GDM1 (cell line): ENCODE measurements around the gene SIX1.

Source experiments
- DNase-seq: peaks from one replicate; lab custom pipeline; 2025; lab: John Stamatoyannopoulos, UW

SIX1 gene

GRCh38 chr14:60648934-60649874 is at the start of gene SIX1:
Gene SIX1 (minus strand): TSS chr14:60649477. CDS start chr14:60649189, 288 bp downstream.
- no peak for DNase-seq

DNA sequence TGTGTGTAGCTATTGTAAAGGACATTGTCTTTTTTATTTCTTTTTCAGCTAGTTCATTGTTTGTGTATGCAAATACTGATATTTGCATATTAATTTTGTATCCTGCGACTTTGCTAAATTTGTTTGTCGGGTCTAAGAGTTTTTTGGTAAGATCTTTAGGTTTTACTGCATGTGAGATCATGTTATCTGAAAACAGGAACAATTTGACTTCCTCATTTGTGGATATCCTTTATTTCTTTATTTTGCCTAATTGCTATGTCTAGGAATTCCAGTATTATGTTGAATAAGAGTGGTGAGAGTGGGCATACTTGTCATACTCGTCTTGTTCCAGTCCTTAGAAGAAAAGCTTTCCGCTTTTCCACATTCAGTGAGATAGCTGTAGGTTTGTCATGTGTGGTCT is 46.0 kb upstream of the SIX1 start:
- DNase-seq = no peak

DNA sequence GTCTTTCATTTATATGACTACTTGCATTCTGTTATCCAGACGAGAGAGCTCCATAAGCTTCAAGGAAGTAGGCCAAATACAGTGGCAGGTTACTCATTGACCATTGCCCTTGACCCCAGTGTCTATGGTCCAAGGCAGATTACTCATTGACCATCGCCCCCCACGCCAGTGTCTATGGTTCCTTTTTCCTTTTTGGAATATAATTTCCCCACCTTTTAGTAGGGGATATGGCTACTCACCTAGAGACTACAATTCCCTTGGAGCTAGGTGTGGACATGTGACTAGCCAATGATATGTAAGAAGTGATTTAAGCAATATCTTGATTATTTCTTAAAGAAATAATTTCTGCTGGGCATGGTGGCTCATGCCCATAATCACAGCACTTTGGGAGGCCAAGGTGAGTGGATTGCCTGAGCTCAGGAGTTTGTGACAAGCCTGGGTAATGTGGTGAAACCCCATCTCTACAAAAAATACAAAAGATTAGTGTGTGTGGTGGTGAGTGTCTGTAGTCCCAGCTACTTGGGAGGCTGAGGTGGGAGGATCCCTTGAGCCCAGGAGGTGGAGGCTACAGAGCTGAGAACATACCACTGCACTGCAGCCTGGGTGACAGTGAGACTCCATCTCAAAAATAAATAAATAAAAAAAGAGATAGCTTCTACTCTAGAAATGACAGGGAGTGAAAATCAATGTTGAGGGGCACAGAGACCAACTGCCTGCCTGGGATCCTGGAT is 42.3 kb upstream of the SIX1 start:
- DNase-seq = no peak

GRCh38 chr14:60686865-60687264 is 37.6 kb upstream of the SIX1 start:
- no peak for DNase-seq

- DNase-seq = no peak
Observed at GRCh38 chr14:60684203-60684602, 34.9 kb upstream of the SIX1 start.

DNA sequence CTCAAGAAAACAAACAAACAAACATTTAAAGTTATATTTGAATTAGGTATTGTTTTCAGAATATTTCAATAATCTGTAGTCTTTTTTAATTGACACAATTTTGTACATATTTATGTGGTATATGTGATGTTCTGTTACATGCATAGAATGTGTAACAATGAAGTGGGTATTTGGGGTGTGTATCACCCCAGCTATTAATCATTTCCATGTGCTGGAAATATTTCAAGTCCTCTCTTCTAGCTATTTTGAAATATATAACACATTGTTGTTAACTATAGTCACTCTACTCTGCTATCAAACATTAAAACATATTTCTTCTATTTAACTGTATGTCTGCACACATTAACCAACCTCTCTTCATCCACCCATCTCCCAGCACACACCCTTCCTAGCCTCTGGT is 32.0 kb upstream of the SIX1 start:
- DNase-seq = no peak

DNA sequence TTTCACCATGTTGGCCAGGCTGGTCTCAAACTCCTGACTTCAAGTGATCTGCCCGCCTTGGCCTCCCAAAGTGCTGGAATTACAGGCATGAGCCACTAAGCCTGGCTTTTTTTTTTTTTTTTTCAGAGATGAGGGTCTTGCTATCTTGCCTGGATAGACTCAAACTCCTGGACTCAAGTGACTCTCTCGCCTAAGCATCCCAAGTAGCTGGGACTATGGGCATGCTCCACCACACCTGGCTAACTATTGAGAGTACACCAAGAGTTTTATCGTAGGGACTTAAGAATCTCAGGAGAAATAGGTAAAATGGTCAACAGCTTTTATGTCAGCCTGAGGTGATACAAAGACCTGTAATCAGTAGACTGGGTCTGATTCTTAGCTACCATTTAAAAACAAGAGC is 31.2 kb upstream of the SIX1 start:
- DNase-seq = no peak

DNA sequence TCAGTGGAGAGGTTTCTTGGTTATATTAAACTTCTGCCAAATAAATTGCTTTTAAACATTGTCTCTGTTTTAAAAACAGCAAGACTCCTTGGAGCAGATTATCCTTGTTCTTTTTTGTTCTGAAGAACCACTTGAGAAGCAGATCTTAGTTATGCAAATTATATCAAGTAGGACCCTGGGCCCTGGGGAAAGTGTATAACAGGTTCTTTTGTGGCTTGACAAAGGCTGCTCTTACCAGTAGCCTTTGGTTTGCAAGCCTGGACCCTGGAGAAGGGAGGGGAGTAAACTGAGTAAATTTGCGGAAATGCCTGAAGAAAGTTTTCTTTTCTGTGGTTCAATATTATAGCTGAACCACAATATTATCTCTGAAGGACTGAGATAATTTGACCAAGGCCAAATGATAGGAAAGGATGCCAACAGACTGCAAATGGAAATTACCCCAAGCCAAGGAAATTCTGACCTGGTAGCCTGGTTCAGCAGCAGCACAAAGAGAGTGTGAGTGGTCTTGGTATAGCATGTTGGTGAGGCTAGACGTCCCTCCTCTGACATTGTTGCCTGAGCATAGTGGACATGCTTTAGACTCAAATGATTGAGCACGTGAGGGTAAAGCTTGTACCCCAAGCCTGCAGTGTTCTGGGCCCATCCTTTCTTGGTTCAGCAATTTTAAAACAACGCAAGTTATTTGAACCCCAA is 30.4 kb upstream of the SIX1 start:
- no peak for DNase-seq

GRCh38 chr14:60677701-60678100 is 28.4 kb upstream of the SIX1 start:
- DNase-seq = no peak

DNA sequence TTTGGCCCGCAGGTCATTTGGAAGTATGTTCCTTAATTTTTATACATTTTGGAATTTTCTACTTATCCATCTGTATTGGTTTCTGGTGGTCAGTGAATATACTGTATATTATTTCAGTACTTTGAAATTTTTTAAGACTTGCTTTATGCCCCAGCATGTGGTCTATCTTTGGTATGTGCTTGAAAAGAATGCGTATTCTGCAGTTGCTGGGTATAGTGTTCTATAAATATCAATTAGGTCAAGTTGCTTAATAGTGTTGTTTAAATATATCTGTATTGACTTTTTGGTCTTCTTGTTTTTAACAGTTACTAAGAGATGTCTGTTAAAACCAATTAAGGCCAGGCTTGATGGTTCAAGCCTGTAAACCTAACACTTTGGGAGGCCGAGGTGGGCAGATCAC is 21.7 kb upstream of the SIX1 start:
- no peak for DNase-seq

DNA sequence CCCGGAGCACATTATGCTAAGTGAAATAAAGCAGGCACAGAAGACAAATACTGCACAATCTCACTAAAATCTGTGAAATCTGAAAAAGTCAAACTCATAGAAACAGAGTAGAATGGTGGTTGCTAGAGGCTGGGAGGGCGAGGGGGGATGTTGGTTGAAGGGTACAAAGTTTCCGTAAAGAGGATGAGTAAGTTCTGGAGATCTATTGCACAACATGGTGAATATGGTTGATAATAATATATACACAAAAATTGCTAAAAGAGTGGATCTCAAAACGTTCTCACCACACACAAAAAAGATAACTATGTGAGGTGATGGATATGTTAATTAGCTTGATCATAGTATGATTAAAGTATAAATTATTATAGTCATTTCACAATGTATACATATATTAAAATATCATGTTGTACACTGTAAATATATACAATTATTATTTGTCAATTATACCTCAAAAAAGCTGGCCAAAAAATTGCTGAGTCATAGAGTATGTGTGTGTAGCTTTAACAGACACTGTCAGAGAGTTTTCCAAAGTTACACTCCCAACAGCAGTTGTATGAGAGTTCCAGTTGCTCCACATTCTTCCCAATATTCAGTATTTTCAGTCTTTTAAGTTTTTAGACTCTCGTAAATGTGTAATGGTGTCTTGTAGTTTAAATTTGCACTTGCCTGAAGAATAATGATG is 19.3 kb upstream of the SIX1 start:
- no peak for DNase-seq

- DNase-seq = no peak
Observed at GRCh38 chr14:60665177-60665550, 15.9 kb upstream of the SIX1 start.

DNA sequence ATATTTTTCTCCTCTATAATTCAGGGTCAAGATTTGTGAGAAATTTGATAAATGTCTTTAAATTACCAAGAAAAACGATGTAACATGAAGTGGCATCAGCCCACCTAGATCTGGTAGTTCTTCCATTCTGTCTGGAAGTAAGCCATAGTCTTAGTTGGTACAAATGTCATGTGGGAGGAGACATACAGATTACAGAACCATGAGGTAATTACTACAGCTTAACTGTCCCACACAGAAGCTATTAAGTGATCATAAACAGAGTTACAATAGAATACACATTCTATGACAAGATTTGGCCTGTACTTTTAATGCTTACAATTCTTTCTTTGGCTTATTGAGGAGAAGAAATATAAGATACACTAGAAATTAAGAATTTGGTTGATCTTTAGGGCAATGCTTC is 13.7 kb upstream of the SIX1 start:
- no peak for DNase-seq

DNA sequence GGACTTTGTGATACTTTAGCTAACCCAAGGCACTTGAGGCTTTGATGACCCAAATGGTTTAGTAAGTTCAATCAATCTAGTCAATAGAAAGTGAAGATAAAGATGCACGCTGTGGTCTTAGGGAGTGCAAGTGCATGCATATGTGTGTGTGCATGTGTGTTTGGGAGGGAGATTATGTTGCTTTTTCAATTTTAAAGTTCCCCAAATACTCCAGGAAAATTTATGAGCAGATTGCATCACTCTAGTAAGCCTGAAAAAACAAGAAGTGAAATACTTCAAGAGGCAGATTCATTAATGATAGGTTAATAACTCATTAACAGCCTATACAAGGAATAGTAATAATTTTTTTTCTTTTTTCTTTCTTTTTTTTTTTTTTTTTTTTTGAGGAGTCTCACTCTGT is 12.4 kb upstream of the SIX1 start:
- DNase-seq = no peak

GRCh38 chr14:60658909-60659585 is 9.8 kb upstream of the SIX1 start:
- DNase-seq = no peak

DNA sequence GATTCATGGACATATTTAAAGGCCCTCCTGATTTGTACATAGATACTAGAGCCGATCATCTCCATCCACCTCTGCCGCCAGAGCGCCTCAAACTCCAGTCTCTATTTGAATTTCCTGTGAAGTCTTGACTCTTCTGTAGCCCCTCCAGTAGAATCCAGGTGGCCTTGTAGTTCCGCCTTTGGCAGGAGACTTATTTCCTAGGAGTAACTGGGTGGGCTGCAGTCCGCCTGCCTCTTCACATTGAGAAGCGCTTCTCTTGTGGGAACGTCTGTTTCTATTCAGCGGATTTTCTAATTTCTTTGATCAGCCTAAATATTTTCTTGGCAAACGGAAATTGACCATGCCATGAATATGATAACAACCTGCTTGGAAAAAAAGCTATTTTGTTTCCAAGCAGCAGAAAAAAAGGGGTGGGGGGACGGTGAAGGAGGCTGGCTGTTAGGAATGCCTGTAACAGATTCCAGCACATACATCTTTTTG is 9.0 kb upstream of the SIX1 start:
- no peak for DNase-seq

DNA sequence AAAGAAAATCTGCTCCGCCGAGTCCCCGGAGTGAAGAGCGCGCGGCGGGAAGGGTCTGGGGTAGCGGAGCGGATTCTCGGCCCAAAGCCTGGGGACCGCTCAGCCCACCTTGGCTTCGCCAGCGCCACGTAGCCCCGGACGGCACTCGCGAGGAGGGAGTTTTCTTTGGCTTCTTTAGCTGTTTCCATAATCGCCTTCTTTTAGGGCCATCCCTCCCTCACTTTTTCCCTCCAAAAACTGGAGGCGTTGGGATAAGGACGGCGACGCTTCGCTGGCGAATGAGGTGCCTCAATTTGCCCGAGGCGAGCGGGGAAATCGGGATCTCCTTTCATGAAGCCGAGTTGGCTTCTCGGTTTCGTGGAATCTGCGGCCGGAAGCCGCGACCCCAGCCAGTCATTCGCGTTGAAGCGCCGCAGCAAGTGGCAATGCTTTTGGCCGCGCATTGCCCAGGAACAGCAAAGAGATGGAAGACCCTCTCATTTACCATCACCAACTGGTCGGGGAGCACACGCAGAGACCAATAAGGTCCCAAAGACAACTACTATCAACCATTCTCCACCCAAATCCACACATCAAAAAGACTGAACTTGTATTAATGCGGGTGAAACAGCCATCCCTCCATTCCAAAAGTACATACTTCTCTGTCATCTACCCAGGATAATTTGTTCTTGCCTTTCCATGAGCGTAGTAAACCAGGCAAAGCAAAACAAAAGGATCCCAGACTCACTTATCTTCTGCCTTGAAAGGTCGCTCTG is 8.4 kb upstream of the SIX1 start:
- DNase-seq = no peak

- no peak for DNase-seq
Observed at GRCh38 chr14:60656686-60657455, 7.6 kb upstream of the SIX1 start.

DNA sequence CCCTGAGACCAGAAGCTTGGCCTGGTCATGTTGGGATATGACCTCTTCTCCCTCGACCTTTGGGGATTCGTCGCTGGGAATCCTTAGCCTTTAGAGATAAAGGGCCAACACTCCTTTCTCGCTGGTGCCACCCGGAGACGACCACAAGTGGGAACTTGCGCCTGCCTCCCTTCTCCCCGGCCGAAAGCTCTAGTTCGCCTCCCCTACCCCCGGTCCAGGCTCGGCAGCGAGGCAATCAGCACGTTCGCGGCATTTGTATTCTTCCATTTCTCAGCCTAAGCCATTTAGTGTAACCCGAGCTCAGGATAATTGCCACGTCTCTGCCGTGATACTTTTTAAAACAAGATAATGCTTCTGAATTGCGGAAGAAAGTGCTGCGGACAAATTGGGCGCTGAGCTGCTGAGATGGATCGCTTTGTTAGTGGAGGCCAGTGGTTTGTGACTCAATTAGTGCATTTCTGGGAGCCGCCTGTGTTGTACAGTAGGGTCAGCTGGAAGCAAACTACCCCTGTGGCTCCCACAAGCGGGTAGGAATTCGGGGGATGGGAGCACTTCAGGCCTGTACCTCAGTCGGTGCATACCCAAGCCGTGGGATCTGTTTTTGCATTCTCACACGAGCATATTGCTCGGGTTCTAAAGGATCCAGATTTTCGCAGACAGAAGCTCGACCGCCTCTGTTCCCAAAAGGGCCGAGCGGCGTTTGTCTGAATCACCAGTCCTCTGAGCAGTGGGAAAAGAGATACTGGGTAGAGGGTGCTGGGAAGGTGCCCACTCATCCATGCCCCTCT is 6.8 kb upstream of the SIX1 start:
- DNase-seq = no peak
